PC-3 (cell line): ENCODE results near the gene TNFAIP8. TPM values are rescaled to one million over a fixed set of nuclear protein-coding genes. Genes with fewer than 3 reads are reported as not detected.

ENCODE experiments used
- ATAC-seq: fragments of 200-7000 bp; cut with Tn5 transposase; 2 replicates; pipeline ENCODE4 v1.9.1; 2020; ENCODE audit warnings: mild to moderate bottlenecking, moderate library complexity
- BruUV-seq: library from RNA; stranded (reverse); fragments of 400-500 nt; replicated peaks from 2 replicates; lab custom pipeline; 2021; lab: Mats Ljungman, UMichigan
- CTCF ChIA-PET: fragments of 300-600 bp; sonication (Branson Sonifier 250); formaldehyde crosslinking; loops from one replicate; lab custom pipeline; 2022; ENCODE audit warnings: antibody characterized with exemption; lab: Charles Lee
- POLR2A ChIA-PET: fragments of 300-600 bp; sonication (Branson Sonifier 250); formaldehyde crosslinking; loops from one replicate; lab custom pipeline; 2022; ENCODE audit warnings: antibody characterized with exemption; ENCODE audit not compliant: unreplicated experiment; lab: Charles Lee
- DNase-seq: peaks from one replicate; pipeline ENCODE4 v3.0.0-alpha.2; 2015
- H2AFZ ChIP-seq: fragments of 300-600 bp; sonication (generic); 2 replicates; pipeline ENCODE4 v1.6.0; 2016; ENCODE audit warnings: antibody characterized with exemption, low read length
- H3F3A ChIP-seq: fragments of 300-600 bp; sonication (generic); one replicate; pipeline ENCODE4 v1.6.0; 2017; ENCODE audit warnings: antibody characterized with exemption, low read length, control low read depth, mild to moderate bottlenecking; ENCODE audit not compliant: unreplicated experiment
- H3K27ac ChIP-seq: fragments of 300-600 bp; sonication (generic); 2 replicates; pipeline ENCODE4 v1.5.1; 2016; ENCODE audit warnings: mild to moderate bottlenecking, low read length
- H3K27me3 ChIP-seq: fragments of 300-600 bp; sonication (generic); 2 replicates; pipeline ENCODE4 v1.6.1; 2016; ENCODE audit warnings: low read length, mixed read lengths
- H3K36me3 ChIP-seq: fragments of 300-600 bp; sonication (generic); 2 replicates; pipeline ENCODE4 v1.6.1; 2016; ENCODE audit warnings: low read depth, mixed run types, low read length, mixed read lengths
- H3K4me1 ChIP-seq: fragments of 300-600 bp; sonication (generic); 2 replicates; pipeline ENCODE4 v1.5.1; 2016; ENCODE audit warnings: low read length; ENCODE audit not compliant: insufficient read depth
- H3K4me2 ChIP-seq: fragments of 300-600 bp; sonication (generic); 2 replicates; pipeline ENCODE4 v1.6.0; 2016; ENCODE audit warnings: low read length
- H3K4me3 ChIP-seq: fragments of 300-600 bp; sonication (generic); 2 replicates; pipeline ENCODE4 v1.5.1; 2016; ENCODE audit warnings: mild to moderate bottlenecking, low read length, mixed read lengths
- H3K79me2 ChIP-seq: fragments of 300-600 bp; sonication (generic); 2 replicates; pipeline ENCODE4 v1.6.1; 2017; ENCODE audit warnings: low read length, mixed read lengths
- H3K9ac ChIP-seq: fragments of 300-600 bp; sonication (generic); 2 replicates; pipeline ENCODE4 v1.6.0; 2016; ENCODE audit warnings: mild to moderate bottlenecking, low read length
- H3K9me2 ChIP-seq: fragments of 300-600 bp; sonication (generic); replicated peaks from 2 replicates; pipeline ENCODE4 v1.6.1; 2016; ENCODE audit warnings: mixed run types, low read length, mixed read lengths
- H3K9me3 ChIP-seq: fragments of 300-600 bp; sonication (generic); 2 replicates; pipeline ENCODE4 v1.6.1; 2016; ENCODE audit warnings: low read length, mixed read lengths
- H4K20me1 ChIP-seq: fragments of 300-600 bp; sonication (generic); 2 replicates; pipeline ENCODE4 v1.6.1; 2016; ENCODE audit warnings: low read length, mixed read lengths
- CTCF ChIP-seq: fragments of 300-600 bp; sonication (generic); conservative IDR thresholded peaks from 2 replicates; pipeline ENCODE4 v1.5.1; 2017; ENCODE audit warnings: antibody characterized with exemption, low read depth, mild to moderate bottlenecking, low read length
- EZH2 ChIP-seq: fragments of 300-600 bp; sonication (generic); IDR thresholded peaks from one replicate; pipeline ENCODE4 v1.6.1; 2017; ENCODE audit warnings: antibody characterized with exemption, mild to moderate bottlenecking, low read length; ENCODE audit not compliant: unreplicated experiment
- EZH2phosphoT487 ChIP-seq: fragments of 300-600 bp; sonication (generic); IDR thresholded peaks from 2 replicates; pipeline ENCODE4 v1.6.1; 2018; ENCODE audit warnings: mild to moderate bottlenecking, antibody characterized with exemption, low read length, borderline replicate concordance
- intact Hi-C: fragments of 100-400 bp; cut with micrococcal nuclease; formaldehyde crosslinking; loops from 2 replicates; pipeline ENCODE4 v1.9.0; 2023
- total RNA-seq: library from RNA; depleted of rRNA; stranded (reverse); fragments of >200 nt; gene quantifications from 2 replicates; pipeline ENCODE4 v1.2.3, GENCODE V29; 2014

Gene TNFAIP8
- total RNA-seq, 1 experiment from 2014 or later = 20.0 TPM

- Histone ChIP-seq H4K20me1 (no peaks in the 10 kb centered on the region), H3K9me3 (no peaks in the 10 kb centered on the region), H3K79me2 (no peaks in the 10 kb centered on the region), H2AFZ (no peak overlapping the region), H3K27ac (no peak overlapping the region), H3K9me2 (no peaks in the 10 kb centered on the region), H3F3A (no peaks in the 10 kb centered on the region), H3K4me2 (no peak overlapping the region), H3K27me3 (no peaks in the 10 kb centered on the region), H3K36me3 (no peaks in the 10 kb centered on the region), H3K4me1 (peaks cover 3% of the 10 kb centered on the region; the same call in 1 of the 2 replicates), H3K9ac (no peak overlapping the region), H3K4me3 (no peak overlapping the region)
- intact Hi-C loops = no loop called here
- ChIA-PET POLR2A (no interaction called here), CTCF (no interaction called here)
- no TSS peak for BruUV-seq
- DNase-seq (no peak), ATAC-seq (no peak)
- TF ChIP-seq EZH2 = no peak
- TF ChIP-seq CTCF = no peak
- no peak for TF ChIP-seq EZH2phosphoT487
Measured at GRCh38 chr5:119330367-119331183, 25.2 kb upstream of the TNFAIP8 start.

DNA sequence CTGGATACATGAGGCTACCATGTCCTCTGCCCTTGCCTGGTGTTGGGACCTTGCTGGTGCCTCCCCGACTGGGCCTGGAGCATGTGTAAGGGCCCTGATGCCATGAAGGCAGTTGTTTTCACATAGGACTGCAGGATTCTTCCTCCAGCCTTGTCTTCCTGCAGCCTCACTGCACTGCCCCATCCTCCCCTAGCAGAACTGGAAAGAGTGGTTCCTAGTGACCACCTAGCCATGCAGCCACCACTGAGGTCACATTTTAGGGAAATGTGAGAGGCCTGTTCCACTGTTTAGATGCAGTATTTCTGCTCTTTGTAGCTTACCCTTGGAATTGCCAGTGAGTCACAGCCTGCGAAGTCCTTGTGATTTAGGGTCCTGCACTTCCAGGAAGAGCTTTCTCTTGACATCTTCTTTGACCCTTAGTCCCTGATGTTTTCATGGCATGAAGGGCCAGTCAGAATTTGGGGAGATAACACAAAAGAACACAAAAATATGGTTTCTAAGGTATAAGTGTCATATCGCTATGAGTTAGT lies 24.2 kb upstream of the TNFAIP8 start:
- Histone ChIP-seq H3F3A (no peaks in the 10 kb centered on the region), H3K4me3 (no peak overlapping the region), H2AFZ (no peak overlapping the region), H3K4me1 (peaks cover 3% of the 10 kb centered on the region; the same call in 1 of the 2 replicates), H3K79me2 (no peaks in the 10 kb centered on the region), H3K9me3 (no peaks in the 10 kb centered on the region), H4K20me1 (no peaks in the 10 kb centered on the region), H3K27me3 (no peaks in the 10 kb centered on the region), H3K36me3 (no peaks in the 10 kb centered on the region), H3K9ac (no peak overlapping the region), H3K4me2 (no peak overlapping the region), H3K27ac (no peak overlapping the region), H3K9me2 (no peaks in the 10 kb centered on the region)
- POLR2A ChIA-PET = no interaction called here
- TF ChIP-seq CTCF (no peak), EZH2phosphoT487 (no peak), EZH2 (no peak)
- CTCF ChIA-PET = no interaction called here
- DNase-seq = no peak
- ATAC-seq = no peak
- intact Hi-C loops = no loop called here
- BruUV-seq = no TSS peak

- H3K9me3 ChIP-seq = no peaks in the 10 kb centered on the region
- H3K4me2 ChIP-seq = no peak overlapping the region
- H3K9me2 ChIP-seq = no peaks in the 10 kb centered on the region
- no peaks in the 10 kb centered on the region for H4K20me1 ChIP-seq
- intact Hi-C loops = no loop called here
- peaks cover 3% of the 10 kb centered on the region; the same call in 1 of the 2 replicates for H3K4me1 ChIP-seq
- H3K27ac ChIP-seq = no peak overlapping the region
- no peaks in the 10 kb centered on the region for H3K36me3 ChIP-seq
- no peaks in the 10 kb centered on the region for H3K79me2 ChIP-seq
- DNase-seq (no peak), ATAC-seq (no peak)
- H3K27me3 ChIP-seq = no peaks in the 10 kb centered on the region
- BruUV-seq = no TSS peak
- H3K4me3 ChIP-seq = no peak overlapping the region
- no peak overlapping the region for H2AFZ ChIP-seq
- TF ChIP-seq CTCF = no peak
- no peak for TF ChIP-seq EZH2
- TF ChIP-seq EZH2phosphoT487 = no peak
- H3F3A ChIP-seq = no peaks in the 10 kb centered on the region
- POLR2A ChIA-PET = no interaction called here
- CTCF ChIA-PET = no interaction called here
- H3K9ac ChIP-seq = no peak overlapping the region
Measured at GRCh38 chr5:119332208-119332607, 23.6 kb upstream of the TNFAIP8 start.
